MV-4-11 (cell line): Measurements from ENCODE around the gene C1D.
A peak's percentile ranks its signal among the peaks of the same experiment; 100 is the strongest.
"Not testable (repeated sequence)": the region's sequence is repeated elsewhere in the genome, so short reads cannot be mapped to it uniquely, and the experiment has no call there.

Experiments used
- DNase-seq: peaks from one replicate; lab custom pipeline; 2025; lab: John Stamatoyannopoulos, UW

The C1D gene

GRCh38 chr2:68062680-68063387 lies at the start of gene C1D:
Gene C1D, minus strand, starts transcription at chr2:68063004. Its CDS starts 15,694 bp downstream, at chr2:68047310.
- DNase-seq, result peak; percentile 83

- DNase-seq, result peak; percentile 55
These were observed 47.3 kb upstream of the C1D start for GRCh38 chr2:68110102-68110501.

GRCh38 chr2:68108120-68108519 lies 45.3 kb upstream of the C1D start:
- peak; percentile 72 for DNase-seq

- no peak for DNase-seq
These were observed 44.7 kb upstream of the C1D start for GRCh38 chr2:68107475-68107874.

GRCh38 chr2:68104111-68104835 lies 41.5 kb upstream of the C1D start:
- no peak for DNase-seq

- no peak for DNase-seq
These were observed 40.9 kb upstream of the C1D start for GRCh38 chr2:68103709-68104055.

GRCh38 chr2:68103030-68103708 lies 40.4 kb upstream of the C1D start:
- no peak for DNase-seq

- peak; percentile 53 for DNase-seq
These were observed 37.4 kb upstream of the C1D start for GRCh38 chr2:68100189-68100588.

GRCh38 chr2:68099260-68099659 lies 36.5 kb upstream of the C1D start:
- no peak for DNase-seq

- no peak for DNase-seq
These were observed 35.5 kb upstream of the C1D start for GRCh38 chr2:68098291-68098797.

- no peak for DNase-seq
These were observed 31.3 kb upstream of the C1D start for GRCh38 chr2:68094111-68094510.

- no peak for DNase-seq
These were observed 30.8 kb upstream of the C1D start for GRCh38 chr2:68093634-68094033.

GRCh38 chr2:68091439-68092034 lies 28.7 kb upstream of the C1D start:
- DNase-seq, result no peak

- no peak for DNase-seq
These were observed 27.2 kb upstream of the C1D start for GRCh38 chr2:68089961-68090360.

GRCh38 chr2:68088940-68089339 lies 26.1 kb upstream of the C1D start:
- no peak for DNase-seq

- no peak for DNase-seq
These were observed 23.4 kb upstream of the C1D start for GRCh38 chr2:68086166-68086565.

GRCh38 chr2:68083346-68083745 lies 20.5 kb upstream of the C1D start:
- DNase-seq, result no peak

GRCh38 chr2:68074050-68074449 lies 11.2 kb upstream of the C1D start:
- no peak for DNase-seq

- not testable (repeated sequence) for DNase-seq
These were observed 1.2 kb upstream of the C1D start for GRCh38 chr2:68063797-68064646.

GRCh38 chr2:68060652-68061051 lies 2.2 kb downstream of the C1D start:
- no peak for DNase-seq

GRCh38 chr2:68059784-68060525 lies 2.8 kb downstream of the C1D start:
- no peak for DNase-seq
